HG02840 (cell line): ENCODE data around the gene GRIN1.

Source experiments
- ATAC-seq: cut with Tn5 transposase; IDR thresholded peaks from one replicate; pipeline ENCODE4 v1.9.1; 2021; ENCODE audit warnings: mild to moderate bottlenecking, moderate library complexity, moderate number of reproducible peaks; ENCODE audit not compliant: unreplicated experiment, low FRiP score

GRIN1 gene

GRCh38 chr9:137173796-137174664 lies 35.1 kb downstream of the GRIN1 start:
- ATAC-seq: no peak

- no peak for ATAC-seq
These were observed 35.9 kb downstream of the GRIN1 start for GRCh38 chr9:137174722-137175293.

- ATAC-seq: no peak
These were observed 36.5 kb downstream of the GRIN1 start for GRCh38 chr9:137175345-137175961.

- no peak for ATAC-seq
These were observed 37.6 kb downstream of the GRIN1 start for GRCh38 chr9:137176302-137177182.

GRCh38 chr9:137178201-137178938 lies 39.4 kb downstream of the GRIN1 start:
- ATAC-seq: no peak

GRCh38 chr9:137178939-137179630 lies 40.1 kb downstream of the GRIN1 start:
- no peak for ATAC-seq

GRCh38 chr9:137179761-137180160 lies 40.8 kb downstream of the GRIN1 start:
- no peak for ATAC-seq

GRCh38 chr9:137180491-137180890 lies 41.5 kb downstream of the GRIN1 start:
- no peak for ATAC-seq

GRCh38 chr9:137181680-137182079 lies 42.7 kb downstream of the GRIN1 start:
- ATAC-seq: no peak

GRCh38 chr9:137182836-137183235 lies 43.9 kb downstream of the GRIN1 start:
- ATAC-seq: no peak

GRCh38 chr9:137183980-137184595 lies 45.1 kb downstream of the GRIN1 start:
- ATAC-seq: no peak

- ATAC-seq: no peak
These were observed 46.1 kb downstream of the GRIN1 start for GRCh38 chr9:137184881-137185660.

GRCh38 chr9:137185921-137186320 lies 47.0 kb downstream of the GRIN1 start:
- ATAC-seq: no peak

GRCh38 chr9:137186385-137186784 lies 47.4 kb downstream of the GRIN1 start:
- ATAC-seq: no peak

- no peak for ATAC-seq
These were observed 48.4 kb downstream of the GRIN1 start for GRCh38 chr9:137187386-137187785.

- peak; percentile 1 for ATAC-seq
These were observed 49.1 kb downstream of the GRIN1 start for GRCh38 chr9:137188086-137188489.

- ATAC-seq: peak; percentile 78
These were observed 49.7 kb downstream of the GRIN1 start, which contains the start of the genes ANAPC2 and SSNA1 for GRCh38 chr9:137188490-137189296. TSS of gene ANAPC2 (minus strand) at chr9:137188560. CDS start at chr9:137188532, 28 bp downstream. TSS of gene SSNA1 (plus strand) at chr9:137188676. CDS start at chr9:137188727, 51 bp downstream.
